Body of pancreas (tissue), 4 donors: Measurements from ENCODE around the gene APLP2. TPM values are rescaled to one million over a fixed set of nuclear protein-coding genes. Genes with fewer than 3 reads are reported as not detected.

ENCODE experiments used
- ATAC-seq: fragments of 150-250 bp; one replicate; pipeline ENCODE4 v1.9.1; 2016
- DNase-seq, 4 donors: peaks; one replicate each; pipeline ENCODE4 v3.0.0-alpha.2; 2019
- H3K27ac ChIP-seq, 4 donors: fragments of 200-600 bp; sonication (generic); 1 replicate in 3 of 4; 2 replicates in 1 of 4; pipeline versions ENCODE4 v1.5.1 to v1.6.1; 2016 to 2019; ENCODE audit warnings: mild to moderate bottlenecking in 1 of 4, mixed read lengths in 1 of 4, moderate library complexity in 1 of 4
- H3K27me3 ChIP-seq, 2 donors: fragments of 200-600 bp; sonication (generic); one replicate each; pipeline ENCODE4 v1.6.0; 2016; ENCODE audit warnings: mild to moderate bottlenecking in 1 of 2
- H3K36me3 ChIP-seq, 2 donors: fragments of 200-600 bp; sonication (generic); replicated peaks in 1 of 2; 2 replicates each; pipeline ENCODE4 v1.5.1; 2016; ENCODE audit warnings: low read depth in 2 of 2; ENCODE audit not compliant: insufficient read depth in 1 of 2
- H3K4me1 ChIP-seq: fragments of 200-600 bp; sonication (generic); one replicate; pipeline ENCODE4 v1.6.0; 2016
- H3K4me3 ChIP-seq, 2 donors: fragments of 200-600 bp; sonication (generic); 1 replicate in 1 of 2; 2 replicates in 1 of 2; pipeline ENCODE4 v1.5.1; 2016 to 2019
- H3K9me3 ChIP-seq, 3 donors: fragments of 200-600 bp; sonication (generic); 1 replicate in 2 of 3; 2 replicates in 1 of 3; pipeline ENCODE4 v1.5.1; 2016
- CTCF ChIP-seq, 7 experiments: fragments of 450-650 bp in 4 of 7; fragments of 200-600 bp in 3 of 7; sonication (generic) in 3 of 7; IDR thresholded peaks; one replicate each; pipeline ENCODE4 v1.5.1; 2016 to 2019; ENCODE audit warnings: antibody characterized with exemption in 7 of 7
- POLR2A ChIP-seq, 3 donors: fragments of 450-650 bp; IDR thresholded peaks; one replicate each; pipeline ENCODE4 v1.6.1; 2016; ENCODE audit warnings: antibody characterized with exemption in 3 of 3, mild to moderate bottlenecking in 2 of 3
- WGBS, 2 donors: methylation state at CpG; one replicate each; pipeline ENCODE4 v1.1.5; 2017; 5-methylcytosine and 5-hydroxymethylcytosine counted together
- intact Hi-C: fragments of 100-400 bp; cut with DNase I; formaldehyde crosslinking; loops from one replicate; pipeline ENCODE4 v1.15.1; 2023
- total RNA-seq, 2 donors: library from RNA; depleted of rRNA; stranded (reverse); fragments of >200 nt; gene quantifications; one replicate each; pipeline ENCODE4 v1.1.0, GENCODE V29; 2016

Gene APLP2
- total RNA-seq, 2 donors from 2014 or later, result 157 to 177 TPM

DNA sequence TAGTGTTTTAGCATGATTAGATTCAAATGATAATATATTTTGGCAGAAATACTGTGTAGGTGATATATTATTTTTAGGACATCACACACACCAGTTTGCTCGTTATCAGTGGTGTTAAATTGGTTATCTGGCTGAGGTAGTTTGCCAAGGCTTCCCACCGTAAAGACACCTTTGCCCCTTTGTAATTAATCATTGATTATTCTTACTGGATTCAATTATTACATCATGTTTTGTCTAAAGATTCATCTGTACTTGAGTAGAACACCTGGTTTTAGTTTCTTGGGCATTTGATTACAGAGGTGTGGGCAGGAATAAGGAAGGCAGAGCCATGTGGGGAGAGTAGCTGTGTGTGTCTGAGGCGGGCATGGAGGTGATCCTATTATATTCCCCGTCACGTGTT, 50.4 kb downstream of the APLP2 start:
- ATAC-seq, result no peak
- Histone ChIP-seq H3K4me3 (no peak overlapping the region), H3K36me3 (peaks cover 0 to 4% of the 10 kb centered on the region in 2 donors), H3K27ac (no peak overlapping the region), H3K27me3 (no peaks in the 10 kb centered on the region), H3K4me1 (peaks cover 12% of the 10 kb centered on the region), H3K9me3 (no peaks in the 10 kb centered on the region)
- TF ChIP-seq CTCF (IDR thresholded peaks at IDR 0.05), result no peak
- no peak for TF ChIP-seq POLR2A (IDR thresholded peaks at IDR 0.05)
- WGBS, 2 donors, result 62 to 63% methylated on average over 5 of the region's 5 CpGs
- no peak for DNase-seq
- intact Hi-C loops, result no loop called here

GRCh38 chr11:130121445-130121978, 51.8 kb downstream of the APLP2 start:
- no peak overlapping the region for H3K4me3 ChIP-seq
- H3K36me3 ChIP-seq, result peaks cover 0 to 4% of the 10 kb centered on the region in 2 donors
- ATAC-seq, result no peak
- TF ChIP-seq POLR2A (IDR thresholded peaks at IDR 0.05) (no peak), CTCF (IDR thresholded peaks at IDR 0.05) (no peak)
- H3K27me3 ChIP-seq, result no peaks in the 10 kb centered on the region
- H3K4me1 ChIP-seq, result peaks cover 6% of the 10 kb centered on the region
- H3K27ac ChIP-seq, result peak overlapping the region in 1 of 4 donors; percentile 35
- intact Hi-C loops, result no loop called here
- no peaks in the 10 kb centered on the region for H3K9me3 ChIP-seq
- WGBS, 2 donors, result 73 to 84% methylated on average over 5 of the region's 5 CpGs
- no peak for DNase-seq

GRCh38 chr11:130122141-130122575, 52.5 kb downstream of the APLP2 start:
- H3K4me1 ChIP-seq, result peaks cover 6% of the 10 kb centered on the region
- peak overlapping the region in 1 of 4 donors; percentile 35 for H3K27ac ChIP-seq
- 69 to 87% methylated on average over 7 of the region's 7 CpGs for WGBS, 2 donors
- TF ChIP-seq POLR2A (IDR thresholded peaks at IDR 0.05), result no peak
- no peak for TF ChIP-seq CTCF (IDR thresholded peaks at IDR 0.05)
- peaks cover 0 to 4% of the 10 kb centered on the region in 2 donors for H3K36me3 ChIP-seq
- intact Hi-C loops, result no loop called here
- no peak for DNase-seq
- no peak for ATAC-seq
- no peaks in the 10 kb centered on the region for H3K27me3 ChIP-seq
- H3K4me3 ChIP-seq, result no peak overlapping the region
- no peaks in the 10 kb centered on the region for H3K9me3 ChIP-seq

GRCh38 chr11:130123414-130124040, 53.8 kb downstream of the APLP2 start:
- TF ChIP-seq CTCF (IDR thresholded peaks at IDR 0.05), result no peak
- TF ChIP-seq POLR2A (IDR thresholded peaks at IDR 0.05), result no peak
- peaks cover 6% of the 10 kb centered on the region for H3K4me1 ChIP-seq
- WGBS, 2 donors, result 91 to 93% methylated on average over 26 to 32 of the region's 32 CpGs

More at GRCh38 chr11:130123414-130124040, 53.8 kb downstream of the APLP2 start:
- Histone ChIP-seq H3K27ac (peak overlapping the region in 1 of 4 donors; percentile 42), H3K27me3 (no peaks in the 10 kb centered on the region), H3K36me3 (peaks cover 0 to 7% of the 10 kb centered on the region in 2 donors), H3K9me3 (no peaks in the 10 kb centered on the region), H3K4me3 (no peak overlapping the region)
- intact Hi-C loops, result no loop called here
- DNase-seq (no peak), ATAC-seq (no peak)
